RWPE1 (cell line): ENCODE measurements around the gene GRAMD1A.

ENCODE experiments used
- CTCF ChIA-PET: fragments of 350-600 bp; sonication (Branson Sonifier 250); formaldehyde crosslinking; extraction: SDS; loops from one replicate; lab custom pipeline; 2021; lab: Yijun Ruan, JAX
- POLR2A ChIA-PET: fragments of 400-600 bp; formaldehyde crosslinking; extraction: SDS; loops from one replicate; lab custom pipeline; 2020; ENCODE audit warnings: antibody characterized with exemption; ENCODE audit not compliant: low non-redundant PET; lab: Yijun Ruan, JAX
- DNase-seq: peaks from one replicate; pipeline ENCODE4 v3.0.0; 2012; ENCODE audit warnings: low spot score
- H3K27ac ChIP-seq: fragments of 450-650 bp; 2 replicates; pipeline ENCODE4 v1.5.1; 2017
- CTCF ChIP-seq: fragments of 450-650 bp; conservative IDR thresholded peaks from 2 replicates; pipeline ENCODE4 v1.5.1; 2017; ENCODE audit warnings: low read depth, mild to moderate bottlenecking

The GRAMD1A gene

GRCh38 chr19:35058370-35058769 is 58.2 kb downstream of the GRAMD1A start:
- no peak for TF ChIP-seq CTCF
- H3K27ac ChIP-seq, result no peak overlapping the region
- ChIA-PET CTCF (interaction anchor here (0.7 to 1.2 kb wide), 3 partner anchors 8 to 77 kb away, joined by 3 to 5 read pairs (median 4); no protein-coding TSS in a partner anchor), POLR2A (no interaction called here)
- DNase-seq, result no peak

GRCh38 chr19:35059006-35059798 is 59.1 kb downstream of the GRAMD1A start:
- ChIA-PET CTCF (interaction anchor here (0.5 to 1.2 kb wide), 3 partner anchors 8 to 76 kb away, joined by 3 to 5 read pairs (median 4); no protein-coding TSS in a partner anchor), POLR2A (no interaction called here)
- DNase-seq, result no peak
- no peak overlapping the region for H3K27ac ChIP-seq
- TF ChIP-seq CTCF, result no peak

- CTCF ChIA-PET, result interaction anchor here (0.5 to 0.8 kb wide), 3 partner anchors 32 to 273 kb away, joined by 3 read pairs; no protein-coding TSS in a partner anchor
- no peak overlapping the region for H3K27ac ChIP-seq
- no peak for DNase-seq
- POLR2A ChIA-PET, result no interaction called here
- TF ChIP-seq CTCF, result no peak
Measured at GRCh38 chr19:35059799-35060091, 59.6 kb downstream of the GRAMD1A start.

- no peak overlapping the region for H3K27ac ChIP-seq
- TF ChIP-seq CTCF, result no peak
- no peak for DNase-seq
- CTCF ChIA-PET, result interaction anchor here (0.5 to 0.8 kb wide), 3 partner anchors 32 to 273 kb away, joined by 3 read pairs; no protein-coding TSS in a partner anchor
- POLR2A ChIA-PET, result no interaction called here
Measured at GRCh38 chr19:35060160-35060855, 60.2 kb downstream of the GRAMD1A start.

- no peak overlapping the region for H3K27ac ChIP-seq
- ChIA-PET CTCF (no interaction called here), POLR2A (no interaction called here)
- no peak for DNase-seq
- no peak for TF ChIP-seq CTCF
Measured at GRCh38 chr19:35061583-35062373, 61.7 kb downstream of the GRAMD1A start.

- DNase-seq, result no peak
- POLR2A ChIA-PET, result no interaction called here
- TF ChIP-seq CTCF, result no peak
- CTCF ChIA-PET, result no interaction called here
- H3K27ac ChIP-seq, result no peak overlapping the region
Measured at GRCh38 chr19:35062942-35063341, 62.8 kb downstream of the GRAMD1A start.
